Measurements from ENCODE around the gene CAT.

The CAT gene

GRCh38 chr11:34459507-34460162 is 20.9 kb downstream of the CAT start:
- no peak for DNase-seq (ENCODE audit: low read depth in 2 of 2)

- no peak for DNase-seq (ENCODE audit: low read depth in 2 of 2)
These were observed 21.5 kb downstream of the CAT start for GRCh38 chr11:34460278-34460677.

GRCh38 chr11:34461215-34461614 is 22.5 kb downstream of the CAT start:
- no peak for DNase-seq (ENCODE audit: low read depth in 2 of 2)

DNA sequence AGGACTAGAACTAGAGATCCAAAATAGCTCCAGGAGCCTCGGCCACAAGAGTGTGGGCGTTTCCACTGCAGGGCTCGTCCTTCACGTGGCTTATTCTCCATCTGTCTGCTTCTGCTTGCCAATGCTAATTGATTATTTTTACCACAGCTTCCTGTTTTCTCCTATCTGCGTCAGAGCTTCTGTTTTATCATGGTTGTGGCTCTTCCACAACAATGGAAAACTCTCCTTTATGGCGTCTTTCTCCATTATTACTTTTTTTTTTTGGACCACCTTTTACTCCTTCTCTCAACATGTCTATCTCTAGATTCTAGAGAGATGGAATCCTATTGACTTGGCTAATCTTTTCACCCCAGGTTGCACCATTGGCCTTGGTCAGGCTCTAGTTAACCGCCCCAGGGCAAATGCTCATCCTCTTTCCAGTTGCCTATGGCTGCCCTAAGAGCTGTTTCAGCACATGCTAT is 25.9 kb downstream of the CAT start:
- DNase-seq (ENCODE audit: low read depth in 2 of 2), result no peak

DNA sequence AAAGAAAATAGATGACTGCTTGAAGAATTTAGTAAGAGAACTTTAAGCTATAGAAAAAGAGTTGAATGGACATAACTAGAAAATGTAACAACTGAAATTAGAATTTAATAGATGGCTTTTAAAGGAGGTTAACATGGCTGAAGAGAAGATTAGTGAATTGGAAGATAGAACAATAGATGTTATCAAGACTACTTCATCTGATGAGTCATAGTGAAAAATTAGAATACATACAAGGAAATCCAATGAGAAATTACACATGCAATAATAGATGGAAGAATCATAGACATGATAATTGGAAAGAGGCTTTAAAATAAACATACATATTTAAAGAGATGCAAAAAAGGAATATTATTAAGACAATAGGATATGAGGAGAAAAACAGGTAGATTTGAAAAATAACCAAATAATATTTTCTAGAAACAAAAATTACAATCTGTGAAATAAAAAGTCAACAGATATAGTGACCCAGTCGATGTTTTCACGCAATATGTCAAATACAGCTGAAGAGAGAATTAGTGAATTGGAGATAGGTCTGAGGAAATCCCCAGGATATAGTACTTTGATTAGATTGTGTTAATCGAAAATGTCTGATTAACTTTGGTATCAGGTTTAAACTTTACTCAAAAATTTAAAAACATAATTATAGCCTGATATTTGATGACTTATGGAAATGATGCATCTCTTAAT is 28.2 kb downstream of the CAT start:
- no peak for DNase-seq (ENCODE audit: low read depth in 2 of 2)

DNA sequence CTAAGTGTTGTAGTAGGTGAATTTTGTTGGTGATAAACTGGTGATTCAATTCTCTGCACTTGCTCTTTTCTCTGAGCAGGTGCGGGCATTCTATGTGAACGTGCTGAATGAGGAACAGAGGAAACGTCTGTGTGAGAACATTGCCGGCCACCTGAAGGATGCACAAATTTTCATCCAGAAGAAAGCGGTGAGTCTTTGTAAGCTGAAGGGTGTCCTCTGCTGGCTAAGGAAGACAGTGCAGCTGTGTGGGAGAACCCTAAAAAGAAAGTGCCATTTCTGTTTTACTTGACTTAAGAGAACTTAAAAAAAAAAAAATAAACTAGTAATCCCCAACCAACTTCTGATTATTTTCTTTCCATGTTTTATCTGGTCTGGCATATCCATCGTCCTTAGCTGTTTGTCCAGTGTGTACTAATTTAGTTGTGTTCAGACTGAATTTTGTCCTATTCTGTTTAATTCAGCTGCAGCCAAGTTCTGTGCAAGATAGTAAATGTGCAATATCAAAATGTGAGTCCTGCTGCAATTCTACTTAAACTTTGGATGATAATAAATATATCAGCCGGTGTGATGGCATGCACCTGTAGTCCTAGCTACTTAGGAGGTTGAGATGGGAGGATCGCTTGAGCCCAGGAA is 29.6 kb downstream of the CAT start:
- DNase-seq (ENCODE audit: low read depth in 2 of 2), result peak in 1 of 2 donors; percentile 4

DNA sequence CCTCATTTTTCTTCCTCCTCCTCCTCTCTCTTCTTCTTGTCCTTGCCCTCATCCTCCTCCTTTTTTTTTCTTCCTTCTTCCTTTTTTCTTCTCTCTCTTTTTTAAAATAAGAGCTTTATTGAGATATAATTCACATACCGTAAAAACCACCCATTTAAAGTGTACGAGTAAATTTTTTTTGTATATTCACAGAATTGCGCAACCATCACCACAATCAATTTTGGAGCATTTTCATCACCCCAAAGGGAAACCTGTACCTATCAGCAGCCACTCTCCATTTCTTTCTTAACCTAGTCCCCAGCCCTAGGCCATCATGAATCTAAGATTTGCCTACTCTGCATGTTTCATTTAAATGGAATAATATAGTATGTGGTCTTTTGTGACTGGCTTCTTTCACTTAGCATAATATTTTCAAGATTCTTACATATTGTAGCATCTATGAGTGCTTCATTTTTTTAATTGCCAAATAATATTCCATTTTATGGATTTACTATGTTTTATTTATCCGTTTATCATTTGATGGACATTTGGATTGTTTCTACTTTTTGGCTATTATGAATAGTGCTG is 35.0 kb downstream of the CAT start:
- no peak for DNase-seq (ENCODE audit: low read depth in 2 of 2)

DNA sequence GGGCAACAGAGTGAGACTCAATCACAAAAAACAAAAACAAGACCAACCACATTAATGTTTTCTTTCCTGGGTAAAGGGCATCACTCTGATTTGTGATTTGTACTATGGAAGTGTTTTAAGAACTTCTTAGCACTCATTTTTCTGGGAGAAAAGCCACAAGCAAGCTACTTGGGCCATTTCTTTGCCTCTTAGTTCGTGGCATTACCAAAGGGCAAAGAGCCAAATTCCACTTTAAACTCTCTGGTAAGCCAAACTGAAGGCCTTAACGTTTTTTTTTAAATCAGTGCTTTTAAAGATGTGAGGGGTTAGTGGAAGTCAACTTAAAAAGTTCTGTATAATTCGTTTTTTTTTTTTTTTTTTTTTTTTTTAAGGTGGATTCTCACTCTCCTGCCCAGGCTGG is 36.9 kb downstream of the CAT start:
- DNase-seq (ENCODE audit: low read depth in 2 of 2), result no peak

- DNase-seq (ENCODE audit: low read depth in 2 of 2), result no peak
These were observed 38.1 kb downstream of the CAT start for GRCh38 chr11:34476849-34477248.

DNA sequence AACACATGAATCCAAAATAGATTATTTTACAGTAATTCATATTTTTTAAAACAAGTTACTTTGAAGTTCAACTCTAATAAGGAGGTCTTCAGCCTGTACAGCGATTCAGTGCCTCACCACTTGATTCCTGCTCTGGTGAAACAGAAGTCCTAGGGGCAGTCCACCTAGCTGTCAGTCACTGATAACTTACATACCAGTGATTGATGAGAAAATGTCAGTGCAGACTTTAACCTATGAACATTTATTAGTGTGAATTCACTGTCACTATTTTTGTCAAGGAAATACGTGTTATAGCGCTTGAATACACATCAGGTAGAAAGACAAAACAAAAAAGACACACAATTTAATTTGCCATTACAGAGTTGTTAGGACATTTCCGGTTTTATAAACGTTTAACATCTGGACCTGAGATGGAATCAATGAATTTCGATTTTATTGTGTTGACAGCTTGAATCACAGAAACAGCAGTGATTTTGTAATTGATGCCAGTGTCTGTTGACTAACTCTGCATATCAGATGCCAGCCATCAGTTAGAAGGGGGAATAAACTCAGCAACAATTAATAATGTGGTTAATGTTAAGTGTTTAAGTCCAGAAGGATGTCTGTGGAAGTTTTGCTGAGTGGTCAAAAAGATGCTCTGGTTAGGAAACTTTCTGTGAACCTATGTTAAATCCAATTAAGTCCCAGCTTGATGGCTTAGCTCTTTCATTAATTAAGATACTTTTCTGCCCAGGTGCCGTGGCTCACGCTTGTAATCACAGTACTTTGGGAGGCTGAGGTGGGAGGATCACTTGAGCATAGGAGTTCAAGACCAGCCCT is 40.3 kb downstream of the CAT start:
- DNase-seq (ENCODE audit: low read depth in 2 of 2), result no peak

DNA sequence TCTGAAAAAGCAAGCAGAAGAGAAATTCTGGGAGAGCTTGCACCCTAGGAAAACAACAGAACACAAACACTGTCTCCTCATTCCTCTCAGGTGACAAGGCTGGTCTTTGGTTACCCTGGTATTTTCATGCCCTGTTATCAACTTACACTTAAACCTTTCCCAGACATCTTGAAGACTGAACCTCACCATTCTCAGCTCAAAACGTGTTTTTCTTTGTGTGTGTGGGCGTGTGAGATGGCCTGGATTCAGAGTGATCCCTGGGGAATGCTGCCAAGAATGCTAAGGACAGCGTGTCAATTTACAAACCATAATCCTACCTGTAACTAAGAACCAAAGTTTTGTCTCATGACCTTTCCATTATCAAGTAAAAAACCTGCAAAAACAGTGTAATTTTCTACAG is 41.6 kb downstream of the CAT start:
- no peak for DNase-seq (ENCODE audit: low read depth in 2 of 2)

- no peak for DNase-seq (ENCODE audit: low read depth in 2 of 2)
These were observed 42.6 kb downstream of the CAT start for GRCh38 chr11:34481307-34481706.

- no peak for DNase-seq (ENCODE audit: low read depth in 2 of 2)
These were observed 44.6 kb downstream of the CAT start for GRCh38 chr11:34483106-34483874.

DNA sequence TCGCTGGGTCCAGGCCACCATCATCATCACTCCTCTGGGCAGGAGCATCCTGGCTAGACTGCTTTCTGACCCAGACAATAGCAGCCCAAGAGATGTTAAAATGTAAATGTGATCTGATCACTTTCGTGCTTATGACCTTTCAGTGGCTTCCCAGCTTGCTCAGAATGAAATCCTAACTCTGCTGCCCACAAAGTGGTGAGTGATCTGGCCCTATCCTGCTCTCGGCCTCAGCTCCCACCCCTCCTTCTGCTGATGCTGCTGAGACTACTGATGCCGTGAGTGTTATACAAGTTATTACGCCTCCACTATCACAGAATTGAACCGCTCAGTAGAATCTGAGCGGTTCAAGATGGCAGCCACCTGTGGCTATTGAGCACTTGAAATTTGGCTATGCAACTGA is 48.7 kb downstream of the CAT start:
- DNase-seq (ENCODE audit: low read depth in 2 of 2), result no peak

DNA sequence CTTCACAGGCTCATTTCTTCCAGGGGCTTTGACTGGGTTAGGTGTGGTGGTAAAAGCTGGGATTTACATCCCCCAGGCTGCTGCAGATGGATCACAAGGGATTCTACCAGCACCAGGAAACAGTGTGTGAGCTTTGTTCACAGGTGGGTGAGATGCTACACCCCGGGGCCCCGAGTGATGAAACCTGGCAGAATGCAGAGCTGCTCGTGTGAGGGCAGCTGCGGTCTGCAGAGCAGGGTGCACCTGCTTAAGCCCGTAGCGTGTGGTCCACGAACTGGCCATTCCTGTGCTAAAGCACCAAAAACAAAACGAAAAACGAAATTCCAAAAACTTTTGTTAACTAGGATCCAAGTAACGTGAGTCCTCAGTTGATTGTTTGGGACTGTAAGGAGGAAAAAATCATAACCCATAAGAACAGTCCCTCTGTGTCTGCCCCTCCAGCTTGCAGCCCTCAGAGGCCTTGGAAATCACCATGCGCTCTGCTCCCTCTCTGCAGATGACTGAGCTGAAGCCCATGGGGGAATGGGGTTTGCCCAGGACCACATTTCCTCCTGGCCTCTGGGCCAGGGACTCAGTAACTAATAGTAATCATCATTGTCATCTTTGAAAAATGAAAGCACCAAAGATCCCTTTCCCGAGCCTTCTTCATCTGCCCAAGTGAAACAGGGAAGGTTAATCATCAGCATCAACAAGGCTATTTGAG is 50.3 kb downstream of the CAT start:
- no peak for DNase-seq (ENCODE audit: low read depth in 2 of 2)

GRCh38 chr11:34490304-34490703 is 51.6 kb downstream of the CAT start:
- no peak for DNase-seq (ENCODE audit: low read depth in 2 of 2)

- DNase-seq (ENCODE audit: low read depth in 2 of 2), result peak in 1 of 2 donors; percentile 13
These were observed 54.2 kb downstream of the CAT start for GRCh38 chr11:34492806-34493414.

DNA sequence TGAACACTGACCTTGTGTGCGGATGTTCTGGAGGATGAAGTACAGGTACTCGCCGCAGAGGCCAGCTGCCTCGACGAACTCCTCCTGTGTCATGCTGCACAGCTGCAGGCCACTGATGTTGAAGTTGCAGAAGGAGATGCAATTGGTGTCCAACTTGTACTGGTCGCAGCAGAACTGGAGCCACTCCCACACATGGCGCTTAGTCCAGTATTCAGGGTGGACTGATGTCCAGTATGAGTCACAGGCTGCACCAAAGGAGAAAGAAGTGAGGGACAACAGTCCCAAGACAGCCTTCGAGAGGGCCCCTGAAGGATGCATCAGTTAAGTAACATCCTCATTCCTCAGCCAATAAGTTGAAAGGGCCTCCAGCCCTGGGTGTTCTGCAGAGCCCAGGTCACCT is 54.7 kb downstream of the CAT start:
- no peak for DNase-seq (ENCODE audit: low read depth in 2 of 2)

- no peak for DNase-seq (ENCODE audit: low read depth in 2 of 2)
These were observed 55.3 kb downstream of the CAT start for GRCh38 chr11:34493926-34494595.
